ENCODE data around the gene GNAT1.

DNA sequence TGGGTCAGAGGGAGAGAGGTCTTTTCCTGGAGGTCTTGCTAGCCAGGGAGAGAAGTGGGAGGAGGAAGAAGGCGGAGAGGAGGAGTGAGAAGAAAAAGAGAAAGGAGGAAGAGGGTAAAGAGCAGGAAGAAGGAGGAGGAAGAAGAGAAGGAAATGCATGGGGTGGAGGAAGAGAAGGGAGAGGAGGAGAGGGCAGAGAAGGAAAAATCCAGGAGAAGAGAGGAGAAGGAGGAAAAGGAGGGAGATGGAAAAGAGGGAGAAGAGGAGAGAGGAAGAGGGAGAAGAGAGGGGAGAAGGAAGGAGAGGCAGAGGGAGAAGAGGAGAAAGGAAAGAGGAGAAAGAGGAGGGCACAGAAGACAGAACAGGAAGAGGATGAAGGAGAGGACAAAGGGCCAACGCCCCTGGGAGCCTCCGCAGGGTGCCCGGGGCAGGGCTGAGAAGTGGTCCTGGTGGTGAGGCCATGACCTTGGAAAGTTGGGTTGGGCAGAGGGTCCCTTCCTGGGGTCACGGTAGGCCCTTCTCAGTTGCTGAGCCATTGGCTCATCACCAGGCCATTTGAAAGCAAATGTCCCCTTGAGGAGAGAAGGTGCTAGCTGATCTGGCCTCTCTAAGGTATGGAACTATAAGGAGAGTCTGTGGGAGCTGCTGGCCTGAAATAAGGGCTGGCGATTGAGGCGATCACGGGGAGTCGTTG, 37.5 kb upstream of the GNAT1 start:
- no peak for TF ChIP-seq CTCF (IDR thresholded peaks at IDR 0.05)
- no peak for TF ChIP-seq POLR2A (IDR thresholded peaks at IDR 0.05)
